Body of pancreas (tissue), 4 donors: Measurements from ENCODE around the gene SNX1. TPM values are rescaled to one million over a fixed set of nuclear protein-coding genes. Genes with fewer than 3 reads are reported as not detected.

Experiments used
- ATAC-seq: fragments of 150-250 bp; one replicate; pipeline ENCODE4 v1.9.1; 2016
- DNase-seq, 4 donors: peaks; one replicate each; pipeline ENCODE4 v3.0.0-alpha.2; 2019
- H3K27ac ChIP-seq, 4 donors: fragments of 200-600 bp; sonication (generic); 1 replicate in 3 of 4; 2 replicates in 1 of 4; pipeline versions ENCODE4 v1.5.1 to v1.6.1; 2016 to 2019; ENCODE audit warnings: mild to moderate bottlenecking in 1 of 4, mixed read lengths in 1 of 4, moderate library complexity in 1 of 4
- H3K27me3 ChIP-seq, 2 donors: fragments of 200-600 bp; sonication (generic); one replicate each; pipeline ENCODE4 v1.6.0; 2016; ENCODE audit warnings: mild to moderate bottlenecking in 1 of 2
- H3K36me3 ChIP-seq, 2 donors: fragments of 200-600 bp; sonication (generic); replicated peaks in 1 of 2; 2 replicates each; pipeline ENCODE4 v1.5.1; 2016; ENCODE audit warnings: low read depth in 2 of 2; ENCODE audit not compliant: insufficient read depth in 1 of 2
- H3K4me1 ChIP-seq: fragments of 200-600 bp; sonication (generic); one replicate; pipeline ENCODE4 v1.6.0; 2016
- H3K4me3 ChIP-seq, 2 donors: fragments of 200-600 bp; sonication (generic); 1 replicate in 1 of 2; 2 replicates in 1 of 2; pipeline ENCODE4 v1.5.1; 2016 to 2019
- H3K9me3 ChIP-seq, 3 donors: fragments of 200-600 bp; sonication (generic); 1 replicate in 2 of 3; 2 replicates in 1 of 3; pipeline ENCODE4 v1.5.1; 2016
- CTCF ChIP-seq, 7 experiments: fragments of 450-650 bp in 4 of 7; fragments of 200-600 bp in 3 of 7; sonication (generic) in 3 of 7; IDR thresholded peaks; one replicate each; pipeline ENCODE4 v1.5.1; 2016 to 2019; ENCODE audit warnings: antibody characterized with exemption in 7 of 7
- POLR2A ChIP-seq, 3 donors: fragments of 450-650 bp; IDR thresholded peaks; one replicate each; pipeline ENCODE4 v1.6.1; 2016; ENCODE audit warnings: antibody characterized with exemption in 3 of 3, mild to moderate bottlenecking in 2 of 3
- WGBS, 2 donors: methylation state at CpG; one replicate each; pipeline ENCODE4 v1.1.5; 2017; 5-methylcytosine and 5-hydroxymethylcytosine counted together
- intact Hi-C: fragments of 100-400 bp; cut with DNase I; formaldehyde crosslinking; loops from one replicate; pipeline ENCODE4 v1.15.1; 2023
- total RNA-seq, 2 donors: library from RNA; depleted of rRNA; stranded (reverse); fragments of >200 nt; gene quantifications; one replicate each; pipeline ENCODE4 v1.1.0, GENCODE V29; 2016

The SNX1 gene
- total RNA-seq, 2 donors from 2014 or later, result 26.7 to 27.4 TPM

- WGBS, 2 donors, result 15 to 25% methylated on average over 12 of the region's 12 CpGs
- H3K27me3 ChIP-seq, result no peaks in the 10 kb centered on the region
- H3K4me3 ChIP-seq, result peak overlapping the region; percentile 78 to 96
- peak overlapping the region; percentile 77 to 92 (median 82) for H3K27ac ChIP-seq
- TF ChIP-seq CTCF (IDR thresholded peaks at IDR 0.05) (no peak), POLR2A (IDR thresholded peaks at IDR 0.05) (no peak)
- intact Hi-C loops, result no loop called here
- peaks cover 55% of the 10 kb centered on the region for H3K4me1 ChIP-seq
- DNase-seq (no peak), ATAC-seq (no peak)
- H3K36me3 ChIP-seq, result peaks cover 22 to 30% of the 10 kb centered on the region in 2 donors
- H3K9me3 ChIP-seq, result no peaks in the 10 kb centered on the region
These were observed 66.1 kb downstream of the SNX1 start for GRCh38 chr15:64161688-64162477.

GRCh38 chr15:64162478-64162868, 66.7 kb downstream of the SNX1 start:
- 0 to 1% methylated on average over 3 to 21 of the region's 21 CpGs for WGBS, 2 donors
- DNase-seq (no peak), ATAC-seq (peak; percentile 47)
- no peaks in the 10 kb centered on the region for H3K27me3 ChIP-seq
- peaks cover 17 to 27% of the 10 kb centered on the region in 2 donors for H3K36me3 ChIP-seq
- peak overlapping the region; percentile 78 to 96 for H3K4me3 ChIP-seq
- TF ChIP-seq CTCF (IDR thresholded peaks at IDR 0.05) (no peak), POLR2A (IDR thresholded peaks at IDR 0.05) (no peak)
- no peaks in the 10 kb centered on the region for H3K9me3 ChIP-seq
- intact Hi-C loops, result no loop called here
- peak overlapping the region; percentile 77 to 92 (median 82) for H3K27ac ChIP-seq
- peaks cover 55% of the 10 kb centered on the region for H3K4me1 ChIP-seq

- ATAC-seq (peak; percentile 96), DNase-seq (peak; percentile 98)
- peaks cover 13 to 23% of the 10 kb centered on the region in 2 donors for H3K36me3 ChIP-seq
- 1 to 4% methylated on average over 6 to 60 of the region's 69 CpGs for WGBS, 2 donors
- intact Hi-C loops, result no loop called here
- H3K27ac ChIP-seq, result peak within 1 kb of the TSS; percentile 77 to 92 (median 82)
- TF ChIP-seq POLR2A (IDR thresholded peaks at IDR 0.05) (peak; percentile 90 to 93 (median 92)), CTCF (IDR thresholded peaks at IDR 0.05) (peak in 6 of 7 experiments; percentile 15 to 61 (median 46))
- H3K4me1 ChIP-seq, result peaks cover 50% of the 10 kb centered on the region
- H3K27me3 ChIP-seq, result no peaks in the 10 kb centered on the region
- no peaks in the 10 kb centered on the region for H3K9me3 ChIP-seq
- H3K4me3 ChIP-seq, result peak within 1 kb of the TSS; percentile 78 to 96
These were observed 67.3 kb downstream of the SNX1 start, which contains the start of gene PPIB for GRCh38 chr15:64162869-64163658. Gene PPIB (minus strand): TSS chr15:64163022. CDS start chr15:64162986, 36 bp downstream.

GRCh38 chr15:64163659-64164362, 68.0 kb downstream of the SNX1 start:
- intact Hi-C loops, result no loop called here
- H3K36me3 ChIP-seq, result peaks cover 10 to 15% of the 10 kb centered on the region in 2 donors
- 47 to 48% methylated on average over 14 of the region's 14 CpGs for WGBS, 2 donors
- no peaks in the 10 kb centered on the region for H3K27me3 ChIP-seq
- H3K4me1 ChIP-seq, result peaks cover 43% of the 10 kb centered on the region
- no peak overlapping the region for H3K4me3 ChIP-seq
- ATAC-seq (peak; percentile 4), DNase-seq (peak in 3 of 4 donors; percentile 43 to 53 (median 47))
- H3K9me3 ChIP-seq, result no peaks in the 10 kb centered on the region
- H3K27ac ChIP-seq, result peak overlapping the region; percentile 66 to 92 (median 80)
- TF ChIP-seq POLR2A (IDR thresholded peaks at IDR 0.05) (no peak), CTCF (IDR thresholded peaks at IDR 0.05) (no peak)
